MM.1S (cell line): Measurements from ENCODE around the gene PTPRN2.

ENCODE experiments used
- DNase-seq: peaks from one replicate; pipeline ENCODE4 v3.0.0-alpha.2; 2015
- H2AFZ ChIP-seq: fragments of 300-600 bp; sonication (generic); 2 replicates; pipeline ENCODE4 v1.6.0; 2016; ENCODE audit warnings: antibody characterized with exemption, low read length
- H3F3A ChIP-seq: fragments of 300-600 bp; sonication (generic); 2 replicates; pipeline ENCODE4 v1.6.1; 2016; ENCODE audit warnings: mild to moderate bottlenecking, antibody characterized with exemption, low read length, moderate library complexity, mixed read lengths; ENCODE audit not compliant: insufficient read depth
- H3K27ac ChIP-seq: fragments of 300-600 bp; sonication (generic); 2 replicates; pipeline ENCODE4 v1.5.1; 2016; ENCODE audit warnings: mild to moderate bottlenecking, low read length
- H3K27me3 ChIP-seq: fragments of 300-600 bp; sonication (generic); replicated peaks from 2 replicates; pipeline ENCODE4 v1.6.0; 2016; ENCODE audit warnings: low read length; ENCODE audit not compliant: insufficient read depth
- H3K36me3 ChIP-seq: fragments of 300-600 bp; sonication (generic); replicated peaks from 2 replicates; pipeline ENCODE4 v1.6.1; 2016; ENCODE audit warnings: mild to moderate bottlenecking, low read length, mixed read lengths; ENCODE audit not compliant: insufficient read depth
- H3K4me1 ChIP-seq: fragments of 300-600 bp; sonication (generic); 2 replicates; pipeline ENCODE4 v1.6.1; 2016; ENCODE audit warnings: low read length, mixed read lengths
- H3K4me2 ChIP-seq: fragments of 300-600 bp; sonication (generic); 2 replicates; pipeline ENCODE4 v1.6.0; 2016; ENCODE audit warnings: low read depth, low read length
- H3K4me3 ChIP-seq: fragments of 300-600 bp; sonication (generic); 2 replicates; pipeline ENCODE4 v1.5.1; 2016; ENCODE audit warnings: low read length, mixed read lengths
- H3K79me2 ChIP-seq: fragments of 300-600 bp; sonication (generic); 2 replicates; pipeline ENCODE4 v1.6.1; 2016; ENCODE audit warnings: mixed run types, low read length, mixed read lengths
- H3K9ac ChIP-seq: fragments of 300-600 bp; sonication (generic); 2 replicates; pipeline ENCODE4 v1.6.1; 2016; ENCODE audit warnings: low read length, mixed read lengths
- H3K9me2 ChIP-seq: fragments of 300-600 bp; sonication (generic); replicated peaks from 2 replicates; pipeline ENCODE4 v1.6.1; 2016; ENCODE audit warnings: mild to moderate bottlenecking, low read length, mixed read lengths; ENCODE audit not compliant: insufficient read depth
- H3K9me3 ChIP-seq: fragments of 300-600 bp; sonication (generic); replicated peaks from 2 replicates; pipeline ENCODE4 v1.6.1; 2016; ENCODE audit warnings: mild to moderate bottlenecking, low read length, mixed read lengths; ENCODE audit not compliant: insufficient read depth
- H4K20me1 ChIP-seq: fragments of 300-600 bp; sonication (generic); 2 replicates; pipeline ENCODE4 v1.6.1; 2016; ENCODE audit warnings: mild to moderate bottlenecking, low read length, moderate library complexity, mixed read lengths; ENCODE audit not compliant: insufficient read depth
- EZH2 ChIP-seq: fragments of 300-600 bp; sonication (generic); optimal IDR thresholded peaks from 2 replicates; pipeline ENCODE3; 2017; ENCODE audit warnings: low read depth, mild to moderate bottlenecking, antibody characterized with exemption, low read length, mixed read lengths
- EZH2phosphoT487 ChIP-seq: fragments of 300-600 bp; sonication (generic); IDR thresholded peaks from 2 replicates; pipeline ENCODE4 v1.6.1; 2018; ENCODE audit warnings: antibody characterized with exemption, low read length
- TF ChIP-seq, protein P1 (sequence below): fragments of 300-600 bp; sonication (generic); IDR thresholded peaks from 2 replicates; pipeline ENCODE4 v1.5.1; 2016; ENCODE audit warnings: antibody characterized with exemption, low read length, mixed read lengths

Gene PTPRN2

DNA sequence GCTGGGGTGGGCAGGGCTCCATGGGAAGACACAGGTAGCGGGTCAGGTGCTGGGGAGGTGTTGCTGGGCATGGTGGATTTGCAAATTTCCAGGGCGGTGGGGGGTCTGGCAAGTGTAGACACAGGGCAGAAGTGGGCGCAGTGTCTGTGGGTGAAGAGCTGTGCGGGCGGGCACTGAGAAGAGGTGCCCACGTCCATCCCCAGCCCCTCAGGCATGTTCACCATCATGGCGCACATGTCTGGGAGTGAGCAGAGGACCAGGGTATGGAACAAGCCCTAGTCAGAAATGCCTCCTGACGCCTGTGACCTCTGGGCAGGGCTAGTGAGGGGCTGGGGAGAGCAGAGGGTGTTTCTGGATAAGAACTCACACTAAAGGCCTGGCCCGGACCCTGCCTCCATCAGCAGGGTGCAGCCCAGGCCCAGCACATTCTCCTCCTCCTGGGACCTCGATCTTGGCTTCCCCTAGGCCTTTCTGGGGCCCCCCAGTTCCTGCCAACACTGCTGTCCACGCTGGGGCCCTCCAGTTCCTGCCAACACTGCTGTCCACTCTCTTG lies 612.9 kb downstream of the PTPRN2 start:
- Histone ChIP-seq H3K4me1 (no peaks in the 10 kb centered on the region), H3K9ac (no peak overlapping the region), H3K36me3 (no peaks in the 10 kb centered on the region), H3K9me3 (no peaks in the 10 kb centered on the region), H3K4me2 (no peak overlapping the region), H3K4me3 (no peak overlapping the region), H4K20me1 (no peaks in the 10 kb centered on the region), H3K27ac (no peak overlapping the region), H3K9me2 (no peaks in the 10 kb centered on the region), H3F3A (no peaks in the 10 kb centered on the region), H3K27me3 (peaks cover 35% of the 10 kb centered on the region), H2AFZ (no peak overlapping the region), H3K79me2 (no peaks in the 10 kb centered on the region)
- no peak for DNase-seq
- TF ChIP-seq, protein P1, sequence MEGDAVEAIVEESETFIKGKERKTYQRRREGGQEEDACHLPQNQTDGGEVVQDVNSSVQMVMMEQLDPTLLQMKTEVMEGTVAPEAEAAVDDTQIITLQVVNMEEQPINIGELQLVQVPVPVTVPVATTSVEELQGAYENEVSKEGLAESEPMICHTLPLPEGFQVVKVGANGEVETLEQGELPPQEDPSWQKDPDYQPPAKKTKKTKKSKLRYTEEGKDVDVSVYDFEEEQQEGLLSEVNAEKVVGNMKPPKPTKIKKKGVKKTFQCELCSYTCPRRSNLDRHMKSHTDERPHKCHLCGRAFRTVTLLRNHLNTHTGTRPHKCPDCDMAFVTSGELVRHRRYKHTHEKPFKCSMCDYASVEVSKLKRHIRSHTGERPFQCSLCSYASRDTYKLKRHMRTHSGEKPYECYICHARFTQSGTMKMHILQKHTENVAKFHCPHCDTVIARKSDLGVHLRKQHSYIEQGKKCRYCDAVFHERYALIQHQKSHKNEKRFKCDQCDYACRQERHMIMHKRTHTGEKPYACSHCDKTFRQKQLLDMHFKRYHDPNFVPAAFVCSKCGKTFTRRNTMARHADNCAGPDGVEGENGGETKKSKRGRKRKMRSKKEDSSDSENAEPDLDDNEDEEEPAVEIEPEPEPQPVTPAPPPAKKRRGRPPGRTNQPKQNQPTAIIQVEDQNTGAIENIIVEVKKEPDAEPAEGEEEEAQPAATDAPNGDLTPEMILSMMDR: no peak
- TF ChIP-seq EZH2phosphoT487 (no peak), EZH2 (no peak)

DNA sequence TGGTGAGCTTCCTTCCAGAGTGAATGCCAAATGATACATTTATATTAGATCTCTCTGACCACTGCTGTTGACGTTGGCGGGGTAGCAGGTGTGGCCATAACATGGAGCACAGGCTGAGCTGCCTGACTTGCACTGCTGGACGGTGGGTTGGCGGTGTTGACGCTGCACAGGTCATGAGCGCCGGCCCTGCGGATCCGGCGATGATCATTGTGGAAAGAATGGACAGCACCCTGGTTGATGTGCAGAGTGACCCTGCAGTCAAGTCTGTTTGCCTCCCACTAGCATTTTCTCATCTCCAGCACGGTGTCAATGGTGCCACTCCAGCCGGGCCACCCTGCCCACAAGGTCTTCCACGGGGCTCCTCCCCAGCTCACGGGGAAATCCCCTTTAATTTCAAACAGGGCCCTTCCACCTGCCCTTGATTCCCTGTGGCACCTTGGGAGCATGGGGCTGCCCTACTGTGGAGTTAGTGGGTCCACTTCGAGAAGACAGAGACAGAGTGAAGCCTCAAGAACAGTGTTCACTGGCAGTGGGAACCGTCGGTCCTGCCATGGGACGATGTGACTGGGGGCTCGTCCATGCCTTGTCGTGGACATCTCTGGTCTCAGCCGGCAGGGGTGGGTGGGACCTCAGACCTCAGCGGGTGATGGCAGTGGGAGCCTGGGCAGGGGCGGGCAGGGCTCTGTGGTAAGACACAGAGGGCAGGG lies 613.5 kb downstream of the PTPRN2 start:
- no peak for DNase-seq
- Histone ChIP-seq H3K4me2 (no peak overlapping the region), H3K9ac (no peak overlapping the region), H3K9me3 (no peaks in the 10 kb centered on the region), H2AFZ (no peak overlapping the region), H3K4me1 (no peaks in the 10 kb centered on the region), H3K36me3 (no peaks in the 10 kb centered on the region), H3K4me3 (no peak overlapping the region), H3K79me2 (no peaks in the 10 kb centered on the region), H4K20me1 (no peaks in the 10 kb centered on the region), H3K27me3 (peaks cover 38% of the 10 kb centered on the region), H3F3A (no peaks in the 10 kb centered on the region), H3K27ac (no peak overlapping the region), H3K9me2 (no peaks in the 10 kb centered on the region)
- TF ChIP-seq EZH2 (no peak), EZH2phosphoT487 (no peak)
- TF ChIP-seq, protein P1: no peak

DNA sequence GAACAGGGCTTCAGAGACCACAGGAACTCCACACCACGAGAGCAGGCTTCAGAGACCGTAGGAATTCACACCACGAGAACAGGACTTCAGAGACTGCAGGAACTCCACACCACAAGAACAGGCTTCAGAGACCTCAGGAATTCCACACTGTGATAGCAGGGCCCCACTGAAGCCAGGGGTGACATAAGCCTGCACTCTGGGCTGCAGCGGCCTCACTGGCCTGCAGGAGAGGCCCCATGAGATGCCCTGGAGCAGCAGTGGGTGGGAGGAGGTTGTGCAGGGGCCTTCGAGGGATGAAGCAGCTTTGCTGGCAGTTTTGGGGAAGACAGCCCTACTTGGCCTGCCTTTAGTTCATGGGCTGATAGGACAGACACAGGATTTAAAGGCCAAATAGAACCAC lies 614.7 kb downstream of the PTPRN2 start:
- Histone ChIP-seq H4K20me1 (no peaks in the 10 kb centered on the region), H3K27ac (no peak overlapping the region), H3K4me1 (no peaks in the 10 kb centered on the region), H3K79me2 (no peaks in the 10 kb centered on the region), H3K4me2 (no peak overlapping the region), H3K9me2 (no peaks in the 10 kb centered on the region), H3K36me3 (no peaks in the 10 kb centered on the region), H2AFZ (no peak overlapping the region), H3F3A (no peaks in the 10 kb centered on the region), H3K9me3 (no peaks in the 10 kb centered on the region), H3K27me3 (peaks cover 41% of the 10 kb centered on the region), H3K4me3 (no peak overlapping the region), H3K9ac (no peak overlapping the region)
- TF ChIP-seq, protein P1: no peak
- TF ChIP-seq EZH2phosphoT487 (no peak), EZH2 (no peak)
- DNase-seq: no peak
